ENCODE measurements around the gene EMID1.

The EMID1 gene

DNA sequence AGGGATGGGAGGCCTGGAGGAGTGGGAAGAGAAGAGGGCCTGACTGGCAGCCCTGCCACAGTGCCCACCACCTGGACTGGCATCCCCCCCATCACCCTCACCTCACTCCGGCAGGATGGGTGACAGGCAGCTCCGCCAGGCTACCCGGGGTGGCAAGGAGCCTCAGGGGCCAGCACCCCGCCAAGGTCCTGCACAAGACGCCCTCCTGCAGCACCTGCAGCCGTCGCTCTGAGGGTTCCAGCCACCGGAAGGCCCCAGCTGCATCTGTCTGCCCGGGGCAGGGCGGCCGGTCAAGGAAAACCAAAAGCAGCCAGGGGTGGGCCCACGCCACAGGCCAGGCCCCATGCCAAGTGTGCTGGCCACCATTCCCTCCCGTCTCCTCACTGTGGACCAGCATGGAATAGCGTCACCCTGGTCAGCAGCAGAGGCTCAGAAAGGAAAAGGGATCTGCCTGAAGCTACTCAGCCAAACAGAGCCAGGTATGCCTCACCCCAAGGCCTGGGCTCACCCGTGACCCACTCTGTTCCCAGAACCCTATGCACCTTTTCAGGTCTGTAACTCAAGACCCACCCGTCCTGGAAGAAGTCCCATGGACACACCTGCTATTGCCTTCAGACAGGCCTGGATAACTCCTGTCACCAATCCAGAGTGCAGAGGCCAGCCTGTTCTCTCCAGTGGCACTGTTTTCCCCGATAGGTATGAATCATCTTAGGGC is 55.1 kb downstream of the EMID1 start:
- DNase-seq, result no peak

DNA sequence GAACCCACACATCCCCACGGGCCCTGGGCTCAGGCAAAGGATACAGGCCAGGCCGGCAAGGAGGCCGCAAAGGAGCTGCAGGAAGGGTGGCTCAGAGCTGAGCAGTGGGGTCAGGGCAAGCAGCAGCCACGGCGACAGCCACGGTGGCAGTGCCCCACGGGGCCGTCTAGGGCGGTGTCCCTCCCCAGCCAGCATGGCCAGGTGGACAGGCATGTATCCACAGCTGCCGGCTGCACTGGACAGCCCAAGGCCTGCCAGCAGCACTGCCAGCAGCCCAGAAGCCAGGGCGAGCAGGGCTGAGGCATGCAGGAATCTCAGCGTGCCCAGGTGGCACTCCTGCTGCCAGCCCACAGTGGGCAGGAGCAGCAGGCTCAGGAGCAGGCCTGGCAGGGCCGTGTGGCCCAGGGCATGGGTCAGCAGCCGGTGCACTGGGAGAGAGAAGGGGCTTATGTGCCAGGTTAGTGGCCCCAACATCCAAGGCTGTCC is 58.1 kb downstream of the EMID1 start:
- DNase-seq, result no peak

DNA sequence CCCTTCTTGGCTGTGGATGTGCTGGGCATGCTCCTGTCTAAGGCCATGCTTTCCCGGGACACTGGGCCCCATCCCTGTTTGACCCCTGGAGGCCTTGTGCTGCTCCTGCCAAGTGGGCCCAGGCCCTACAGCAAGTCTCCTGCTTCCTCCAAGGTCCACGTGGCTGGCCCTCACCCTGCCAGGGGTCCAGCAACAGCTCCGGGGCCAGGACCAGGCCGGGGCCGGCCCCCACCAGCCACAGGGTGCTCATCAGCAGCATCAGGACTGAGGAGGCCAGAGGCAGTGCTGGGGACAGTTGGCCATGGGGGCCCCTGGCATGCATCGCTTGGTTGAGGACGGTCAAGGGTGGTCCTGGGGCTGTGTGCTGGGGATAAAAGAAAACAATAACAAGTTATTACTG is 59.6 kb downstream of the EMID1 start:
- DNase-seq, result no peak

DNA sequence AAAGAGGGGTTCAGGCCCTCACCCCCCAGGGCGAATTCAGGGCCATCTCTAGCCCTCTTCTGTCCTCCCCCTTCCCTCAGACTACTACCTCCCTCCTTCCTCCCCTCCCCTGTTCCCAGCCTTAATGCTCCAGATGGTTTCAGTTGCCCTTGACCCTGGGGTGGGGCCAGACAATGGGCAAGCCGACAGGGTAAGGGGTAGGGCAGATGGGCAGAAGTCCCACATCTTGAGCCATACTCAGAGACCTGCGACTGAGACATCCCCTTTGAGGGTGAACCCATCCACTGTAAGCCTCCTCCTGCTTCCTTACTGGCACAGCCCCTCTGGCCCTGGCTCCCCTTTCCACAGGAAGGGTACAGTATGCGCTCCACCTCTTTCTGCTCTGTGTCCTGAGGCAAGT is 60.2 kb downstream of the EMID1 start:
- no peak for DNase-seq

DNA sequence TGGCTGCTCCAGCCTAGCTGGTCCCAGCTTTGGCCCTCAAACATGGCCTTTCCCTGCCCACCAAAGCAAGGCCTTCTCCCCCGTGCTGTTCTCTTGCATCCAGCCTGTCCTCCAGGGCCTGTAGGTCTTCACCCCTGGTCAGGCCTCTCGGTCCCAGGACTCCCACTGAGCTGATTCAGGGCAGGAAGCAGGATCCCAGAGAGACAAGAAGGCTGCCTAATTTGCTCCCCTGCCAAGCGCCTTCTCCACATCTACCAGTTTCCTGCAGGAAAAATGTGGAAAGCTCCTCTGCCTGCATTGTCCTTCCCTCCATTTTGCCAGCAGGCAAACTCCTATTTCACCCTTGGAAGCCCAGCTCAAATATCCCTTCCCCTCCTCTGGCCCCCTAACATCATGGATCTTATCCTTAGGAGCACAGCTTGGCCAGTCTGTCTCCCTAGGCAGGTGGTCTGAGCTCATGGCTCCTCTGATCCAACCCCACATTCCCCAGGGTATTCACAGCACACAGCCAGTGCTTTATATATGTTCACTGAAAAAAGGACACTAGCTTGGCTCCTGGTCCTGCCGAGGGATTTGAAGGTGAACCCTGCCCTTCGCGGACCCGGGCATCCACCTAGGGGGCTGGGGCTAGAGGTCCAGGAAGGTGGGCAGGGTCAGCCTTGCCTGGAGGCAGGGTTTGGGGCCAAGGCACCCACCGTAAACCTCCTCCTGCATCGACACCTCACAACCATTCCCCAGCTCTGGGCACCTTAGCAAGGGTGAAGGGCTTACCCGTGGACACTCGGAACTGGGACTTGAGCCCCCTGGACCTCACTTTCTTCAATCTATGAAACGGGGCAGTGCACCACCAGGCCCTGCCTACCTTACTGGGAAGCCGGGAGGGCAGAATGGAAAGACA is 61.1 kb downstream of the EMID1 start:
- DNase-seq, result peak; percentile 36 to 45

DNA sequence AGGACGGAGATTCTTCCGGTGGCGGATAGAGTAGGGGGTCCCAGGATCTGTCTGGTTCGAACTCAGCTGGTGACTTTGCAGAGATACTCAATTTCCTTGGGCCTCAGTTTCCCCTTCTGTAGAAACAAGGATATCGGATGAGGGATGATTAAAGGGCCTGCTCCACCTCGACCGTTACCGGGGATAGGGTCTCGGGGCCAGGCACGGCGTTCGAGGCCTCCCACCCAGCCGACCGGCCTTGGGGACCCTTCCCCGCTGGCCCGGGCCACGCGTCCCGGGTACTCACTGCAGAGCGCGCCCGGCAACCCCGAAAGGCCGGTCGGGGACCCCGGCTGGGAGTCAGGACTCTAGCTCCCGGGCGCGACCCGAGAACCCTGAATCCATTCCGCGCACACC is 61.8 kb downstream of the EMID1 start:
- no peak for DNase-seq

DNA sequence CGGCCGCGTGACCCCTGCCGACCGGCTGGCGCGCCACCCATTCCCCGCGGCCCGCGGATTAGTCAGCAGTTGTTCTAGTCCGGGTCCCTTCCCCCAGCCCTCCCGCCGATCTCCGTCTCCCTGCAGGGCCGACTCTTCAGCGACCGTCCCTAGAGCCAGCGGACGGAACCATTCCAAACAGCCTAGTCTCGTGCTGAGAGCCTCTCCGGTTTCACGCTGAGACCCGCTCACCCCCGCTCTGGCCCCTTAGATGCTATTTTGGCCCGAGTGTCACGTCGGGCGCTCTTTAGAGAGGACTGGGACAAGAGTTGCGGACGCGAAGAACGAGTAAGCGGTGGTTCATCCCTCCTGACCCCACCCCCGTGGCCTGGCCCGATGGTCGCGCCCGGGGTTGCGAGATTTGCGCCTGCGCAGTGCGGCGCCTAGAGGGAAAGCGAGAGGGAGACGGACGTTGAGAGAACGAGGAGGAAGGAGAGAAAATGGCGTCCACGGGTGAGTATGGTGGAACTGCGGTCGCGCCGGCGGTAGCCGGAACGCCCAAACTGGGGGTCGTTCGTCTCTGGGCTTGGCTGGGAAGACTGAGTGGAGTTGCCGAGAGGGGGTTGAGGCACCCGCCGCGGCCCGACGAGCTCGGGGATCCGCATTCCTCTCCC is 62.3 kb downstream of the EMID1 start, which contains the start of the genes EWSR1 and RHBDD3:
Gene EWSR1 (plus strand): TSS at position 411 of the 653 bp plus-strand sequence. CDS start 69 bp downstream, at position 480.
Gene RHBDD3 (minus strand): TSS at position 124 of the 653 bp plus-strand sequence. CDS start 2,355 bp downstream, outside the sequence.
- peak; percentile 99 to 100 for DNase-seq

DNA sequence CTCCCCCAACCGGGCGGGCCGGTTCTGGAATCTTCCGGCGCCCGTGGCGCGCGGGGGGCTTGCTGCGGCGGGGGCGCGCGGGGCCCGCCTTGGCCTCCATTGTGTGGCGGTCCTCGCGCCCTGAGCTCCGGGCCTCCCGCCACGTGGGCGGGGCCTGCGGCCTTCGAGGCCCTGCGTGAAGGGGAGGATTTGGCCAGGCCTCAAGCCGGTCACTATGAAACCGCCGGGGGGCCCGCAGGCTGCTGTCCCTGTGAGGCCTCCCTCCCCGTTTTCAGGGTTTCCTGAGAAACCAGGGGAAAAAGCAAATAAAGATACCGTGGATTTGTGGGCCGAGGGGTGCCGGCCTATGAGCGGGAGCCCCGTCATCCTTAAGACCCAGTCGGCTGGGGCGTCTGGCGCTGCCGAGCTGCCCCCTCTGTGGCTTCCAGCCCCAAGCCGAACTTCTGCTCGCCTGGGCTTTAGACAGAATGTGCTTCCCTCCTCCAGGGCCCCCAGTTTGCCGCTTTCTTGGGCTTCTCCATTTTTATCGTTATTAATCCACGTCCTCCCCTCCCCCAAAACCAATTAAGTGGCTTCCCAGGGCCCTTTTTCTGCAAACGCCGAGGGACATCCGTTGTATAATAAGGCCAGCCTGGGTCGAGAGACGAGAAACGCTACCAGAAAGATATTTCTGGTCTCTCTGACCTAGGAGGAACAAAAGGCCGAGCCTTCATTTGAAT is 63.0 kb downstream of the EMID1 start:
- peak; percentile 65 to 67 for DNase-seq

DNA sequence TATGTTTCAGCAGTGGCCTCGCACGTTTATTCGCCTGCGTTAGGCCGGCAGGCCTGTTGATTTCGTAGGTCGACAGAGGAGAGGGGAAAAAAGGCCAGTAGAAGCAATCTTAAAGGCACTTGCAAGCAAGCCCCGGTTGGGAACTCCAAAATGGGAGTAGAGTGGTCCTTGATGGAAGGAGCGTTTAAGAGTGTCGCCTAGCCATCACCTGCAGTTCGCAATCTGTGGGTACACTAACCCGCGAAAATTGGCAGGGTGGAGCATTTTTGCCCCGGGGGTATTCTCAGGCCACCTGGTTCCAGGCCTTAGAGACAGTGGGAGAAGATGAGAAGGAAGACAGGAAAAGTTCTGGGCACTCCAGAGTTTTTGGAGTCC is 63.5 kb downstream of the EMID1 start:
- DNase-seq, result peak in 1 of 2 experiments; percentile 29

DNA sequence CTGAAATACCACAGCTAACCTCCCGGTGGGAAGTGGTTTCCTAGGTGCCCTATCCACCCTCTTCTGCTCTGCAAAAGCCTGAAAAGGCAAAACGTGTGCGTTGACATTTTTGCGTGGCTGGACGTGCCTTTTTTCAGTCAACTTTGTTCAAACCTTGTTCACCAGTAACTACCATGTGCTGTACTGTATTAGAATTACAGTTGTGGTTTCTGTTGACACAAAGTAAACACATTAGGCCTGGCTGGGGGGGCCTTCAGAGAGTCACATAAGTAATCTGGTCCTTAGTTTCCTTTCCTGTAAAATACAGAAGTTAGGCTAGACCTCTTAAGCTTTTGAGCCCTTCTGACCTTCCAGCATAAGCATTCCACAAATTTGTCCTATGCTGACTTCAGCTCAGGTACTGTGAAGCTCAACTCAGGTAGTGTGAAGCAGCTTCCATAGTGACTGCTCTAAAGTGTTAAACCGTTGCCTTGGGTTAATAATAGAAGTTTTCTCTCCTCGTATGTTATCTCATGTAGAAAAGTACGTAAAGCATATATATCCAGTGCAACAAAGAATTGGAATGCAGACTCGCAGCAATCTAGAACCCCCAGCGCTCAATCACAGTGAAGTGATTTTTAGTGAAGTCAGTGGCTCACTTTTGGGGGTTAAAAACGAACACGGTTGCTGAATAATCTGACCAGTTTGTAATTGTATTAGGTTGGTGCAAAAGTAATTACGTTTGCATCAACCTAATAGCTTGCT is 64.2 kb downstream of the EMID1 start:
- no peak for DNase-seq

DNA sequence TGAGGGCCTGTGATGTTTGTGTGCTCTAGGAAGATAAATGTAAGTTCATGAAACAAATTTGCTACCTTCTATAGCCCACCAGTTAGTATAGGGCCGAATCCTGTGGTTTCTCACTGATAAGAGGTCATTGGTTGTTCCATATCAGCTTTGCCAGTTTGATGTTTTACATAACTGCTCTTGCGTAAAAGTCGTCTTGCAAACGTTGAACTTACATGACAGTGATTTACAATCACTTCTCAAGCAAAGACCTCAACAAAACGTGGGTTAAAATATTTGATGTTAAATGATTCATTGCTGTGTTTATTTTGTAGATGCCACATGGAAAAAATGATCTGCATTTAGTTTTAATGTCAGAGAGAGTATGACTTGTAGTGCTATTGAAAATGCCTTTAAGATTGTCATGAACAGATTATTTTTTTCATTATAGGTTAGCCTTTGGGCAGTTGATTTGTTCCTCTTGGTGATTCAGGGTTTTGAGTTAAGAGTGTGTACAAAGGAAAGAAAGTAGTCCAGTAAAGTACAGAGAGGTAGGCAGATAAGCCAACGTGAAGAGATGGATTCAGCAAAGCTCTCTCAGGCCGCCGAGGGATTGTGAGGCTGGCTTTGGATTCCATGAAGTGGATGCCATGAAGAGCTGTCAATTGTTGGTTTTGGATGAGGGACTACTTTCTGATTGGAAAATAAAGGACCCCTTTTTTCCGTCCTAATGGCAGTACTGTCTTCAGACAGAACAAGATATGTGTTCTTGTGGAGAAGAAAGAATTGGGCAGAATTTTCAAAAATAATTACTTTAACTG is 65.0 kb downstream of the EMID1 start:
- no peak for DNase-seq

DNA sequence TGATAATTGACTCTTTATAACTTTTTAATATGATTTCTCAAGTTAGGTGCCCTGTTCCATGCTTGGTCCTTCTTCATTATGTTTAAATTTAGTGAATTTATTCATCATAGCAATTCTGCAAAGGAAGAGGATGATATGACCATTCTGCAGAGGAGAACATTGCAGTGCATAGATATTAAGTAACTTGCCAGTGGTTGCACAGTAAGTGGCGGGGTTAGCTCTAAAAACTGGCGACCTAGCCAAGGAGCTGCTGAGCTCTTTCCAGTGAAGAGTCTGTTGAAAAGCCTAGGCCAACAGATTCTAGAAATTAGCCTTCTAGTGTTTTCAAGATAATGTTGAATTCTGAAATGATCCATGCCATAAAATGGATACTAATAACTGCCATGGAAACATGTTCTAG is 66.9 kb downstream of the EMID1 start:
- DNase-seq, result no peak

DNA sequence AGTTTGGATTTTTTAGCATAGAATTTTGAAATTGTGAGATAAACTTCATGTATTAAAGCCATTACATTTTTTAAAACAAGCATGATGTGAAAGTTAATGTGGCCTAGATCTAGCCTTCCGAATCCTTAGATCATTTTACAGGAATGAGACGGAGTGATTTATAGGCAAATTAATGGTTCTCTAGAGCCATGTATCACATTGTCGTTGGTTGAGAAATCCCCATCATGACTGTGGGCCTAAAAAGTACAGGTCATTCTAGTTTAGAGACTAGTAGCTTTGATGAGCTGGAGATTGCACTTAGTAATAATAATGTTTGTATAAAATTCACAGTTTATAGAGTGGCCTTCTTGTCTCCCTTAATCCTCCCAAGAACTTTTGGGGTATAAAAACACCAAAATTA is 69.5 kb downstream of the EMID1 start:
- DNase-seq, result no peak

DNA sequence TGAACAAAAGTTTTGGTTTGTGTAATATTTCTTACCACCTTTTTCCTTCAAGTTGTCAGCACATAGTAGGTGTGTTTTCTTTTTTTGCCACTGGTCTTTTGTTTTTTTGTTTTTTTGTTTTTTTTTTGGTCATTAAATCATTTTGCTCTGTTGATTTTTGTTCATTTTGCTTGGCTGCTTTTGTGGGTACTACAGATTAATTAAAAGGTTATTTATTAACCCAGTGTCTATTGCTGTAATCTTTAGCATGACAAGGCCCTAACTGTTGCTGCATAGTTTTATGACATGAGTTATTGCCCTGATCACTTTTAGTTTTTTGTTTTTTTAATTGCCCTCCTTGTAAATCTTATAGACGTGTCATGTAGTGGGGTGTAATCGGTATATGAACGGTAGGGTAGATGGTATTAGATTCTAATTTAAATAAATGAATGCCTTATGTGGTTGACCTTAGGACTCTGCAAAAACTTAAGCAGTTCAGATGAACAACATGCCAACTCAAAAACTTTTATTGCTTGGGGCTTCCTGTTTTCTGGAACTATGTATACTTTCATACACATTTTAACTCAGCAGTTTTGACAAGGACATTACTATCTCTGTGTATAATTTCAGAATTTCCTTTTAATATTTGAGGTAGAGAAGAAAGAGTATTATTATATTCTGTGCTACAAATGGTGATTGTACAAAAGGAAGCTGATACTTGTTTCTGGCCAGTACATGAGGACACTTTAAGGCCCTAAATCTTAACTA is 70.3 kb downstream of the EMID1 start:
- no peak for DNase-seq

DNA sequence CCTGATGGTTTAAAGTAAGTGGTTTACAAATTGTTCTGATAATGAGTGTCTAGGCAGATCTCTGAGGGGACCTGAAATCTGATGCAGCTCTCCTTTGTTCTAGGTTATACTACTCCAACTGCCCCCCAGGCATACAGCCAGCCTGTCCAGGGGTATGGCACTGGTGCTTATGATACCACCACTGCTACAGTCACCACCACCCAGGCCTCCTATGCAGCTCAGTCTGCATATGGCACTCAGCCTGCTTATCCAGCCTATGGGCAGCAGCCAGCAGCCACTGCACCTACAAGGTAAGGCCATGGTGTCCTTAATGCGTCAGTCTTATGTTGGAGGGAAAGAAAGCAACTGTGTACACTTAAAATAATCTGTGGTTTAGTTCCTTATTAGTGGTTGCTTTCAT is 72.2 kb downstream of the EMID1 start:
- DNase-seq, result peak; percentile 12 to 14

DNA sequence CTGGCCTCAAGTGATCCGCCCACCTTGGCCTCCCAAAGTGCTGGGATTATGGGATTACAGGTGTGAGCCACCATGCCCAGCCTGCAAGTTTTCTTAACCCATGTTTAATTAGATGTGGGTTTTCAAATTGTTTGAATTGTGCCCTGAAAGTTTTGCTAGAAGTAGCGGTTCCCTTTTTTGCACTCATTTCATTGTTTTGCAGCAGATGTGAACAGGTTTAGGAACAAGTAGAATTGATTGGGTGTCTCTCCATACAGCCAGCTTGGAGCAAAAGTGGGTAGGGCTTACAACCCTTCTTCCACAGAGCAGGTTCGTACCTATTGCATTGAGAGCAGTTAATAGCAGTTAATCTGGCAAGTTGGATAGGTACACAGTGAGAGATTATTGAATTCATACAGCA is 78.5 kb downstream of the EMID1 start:
- no peak for DNase-seq

DNA sequence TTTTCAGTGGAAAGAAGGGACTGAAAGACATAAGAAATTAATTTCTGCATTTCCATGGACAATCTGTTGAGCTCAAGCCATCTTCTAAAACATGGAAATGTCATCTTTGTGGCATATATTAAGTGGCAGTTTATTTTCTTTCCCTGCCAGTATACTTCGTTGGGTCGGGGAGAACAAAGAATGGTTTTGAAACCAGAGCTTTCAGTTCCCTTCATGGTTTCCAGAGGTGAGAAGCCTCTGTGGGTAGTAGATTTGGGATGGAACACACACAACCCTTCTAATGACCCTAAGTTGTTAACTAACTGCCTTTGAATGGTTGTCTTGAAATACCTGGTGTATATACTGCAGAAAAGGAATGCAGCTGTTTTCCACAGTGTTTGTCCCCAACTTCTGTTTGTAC is 83.1 kb downstream of the EMID1 start:
- no peak for DNase-seq

DNA sequence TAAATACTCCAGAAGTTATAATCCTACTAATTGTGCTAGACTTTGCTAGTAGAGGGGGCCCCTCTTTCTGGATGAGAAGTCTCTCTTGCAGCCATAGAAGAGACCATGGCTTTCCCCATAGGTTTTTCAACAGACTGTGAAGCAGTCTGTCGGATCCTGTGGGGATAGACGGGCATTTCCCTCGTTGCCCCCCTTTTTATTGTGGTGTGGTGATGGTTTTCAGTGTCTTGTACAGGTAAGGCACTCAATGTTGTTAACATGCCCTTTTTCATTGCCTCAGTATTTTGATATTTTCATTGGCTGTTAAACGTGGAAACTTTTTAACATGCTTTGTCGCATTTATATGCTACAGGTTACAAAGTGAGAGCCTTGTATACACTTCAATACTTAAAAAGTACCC is 84.4 kb downstream of the EMID1 start:
- DNase-seq, result no peak

DNA sequence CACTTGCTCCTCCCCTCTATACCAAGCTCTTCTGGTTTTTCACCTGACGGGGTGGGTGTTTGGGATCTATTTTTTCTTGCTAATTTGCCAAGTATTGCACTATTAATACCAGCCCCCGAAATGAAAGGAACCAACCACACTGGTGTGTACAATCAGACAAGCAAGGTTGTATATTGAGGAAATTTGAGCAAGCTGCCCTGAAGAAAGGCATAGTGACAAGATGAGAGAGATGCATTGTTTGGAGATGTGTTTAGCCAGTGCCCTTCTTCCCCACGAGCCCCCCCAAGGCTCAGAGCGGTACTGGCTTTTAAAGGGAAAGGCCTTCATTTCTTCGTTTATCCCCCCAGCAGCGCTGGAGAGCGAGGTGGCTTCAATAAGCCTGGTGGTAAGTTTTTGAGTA is 85.5 kb downstream of the EMID1 start:
- DNase-seq, result peak; percentile 15 to 19

DNA sequence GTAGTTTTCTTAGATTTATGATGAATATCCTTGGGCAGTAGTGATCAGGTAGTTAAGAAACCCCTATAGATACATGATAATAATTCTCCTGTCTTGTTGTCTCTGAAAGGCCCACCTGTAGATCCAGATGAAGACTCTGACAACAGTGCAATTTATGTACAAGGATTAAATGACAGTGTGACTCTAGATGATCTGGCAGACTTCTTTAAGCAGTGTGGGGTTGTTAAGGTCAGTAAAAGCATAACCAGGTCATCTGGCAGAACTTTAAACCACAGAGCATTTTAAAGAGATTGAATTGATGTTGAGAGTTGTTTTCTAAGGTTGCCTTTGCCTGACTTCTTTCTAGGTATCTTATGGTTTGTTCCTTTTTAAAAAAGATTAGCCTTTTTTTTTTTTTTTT is 86.7 kb downstream of the EMID1 start:
- no peak for DNase-seq

Data from activated T-cell treated with anti-CD3 and anti-CD28 coated beads, Interleukin-2, amount 50 U/mL, for 48 hours (primary cell).